Fibroblast of mammary gland (primary cell): ENCODE measurements around the gene ANO4.

Experiments used
- DNase-seq: peaks from one replicate; pipeline ENCODE4 v3.0.0-alpha.2; 2010; ENCODE audit warnings: low read depth
- H3K4me3 ChIP-seq: 2 replicates; pipeline ENCODE4 v1.5.1; 2011; ENCODE audit warnings: low read depth, mild to moderate bottlenecking, low read length, moderate library complexity; ENCODE audit not compliant: control insufficient read depth
- CTCF ChIP-seq: conservative IDR thresholded peaks from 2 replicates; pipeline ENCODE4 v1.5.1; 2011; ENCODE audit warnings: low read depth, low read length, inconsistent platforms; ENCODE audit not compliant: control insufficient read depth, insufficient read depth

Gene ANO4

GRCh38 chr12:100799770-100800169 is 5.2 kb downstream of the ANO4 start:
- peak; percentile 67 for DNase-seq
- no peak overlapping the region for H3K4me3 ChIP-seq
- TF ChIP-seq CTCF = no peak

GRCh38 chr12:100800723-100801122 is 6.1 kb downstream of the ANO4 start:
- no peak overlapping the region for H3K4me3 ChIP-seq
- no peak for TF ChIP-seq CTCF
- DNase-seq = no peak

- TF ChIP-seq CTCF = no peak
- DNase-seq = no peak
- H3K4me3 ChIP-seq = no peak overlapping the region
Observed at GRCh38 chr12:100801320-100801719, 6.7 kb downstream of the ANO4 start.

GRCh38 chr12:100808777-100809176 is 14.2 kb downstream of the ANO4 start:
- no peak for DNase-seq
- TF ChIP-seq CTCF = no peak
- no peak overlapping the region for H3K4me3 ChIP-seq

GRCh38 chr12:100820314-100820713 is 25.7 kb downstream of the ANO4 start:
- no peak overlapping the region for H3K4me3 ChIP-seq
- no peak for DNase-seq
- no peak for TF ChIP-seq CTCF

GRCh38 chr12:100823963-100824362 is 29.4 kb downstream of the ANO4 start:
- no peak for TF ChIP-seq CTCF
- DNase-seq = peak; percentile 82
- H3K4me3 ChIP-seq = no peak overlapping the region

- TF ChIP-seq CTCF = no peak
- DNase-seq = no peak
- no peak overlapping the region for H3K4me3 ChIP-seq
Observed at GRCh38 chr12:100824476-100824875, 29.9 kb downstream of the ANO4 start.
